GM19438 (cell line): ENCODE measurements around the gene CHST8.
"Not testable (repeated sequence)": the region's sequence is repeated elsewhere in the genome, so short reads cannot be mapped to it uniquely, and the experiment has no call there.

Experiments
- ATAC-seq: cut with Tn5 transposase; IDR thresholded peaks from one replicate; pipeline ENCODE4 v1.9.1; 2021; ENCODE audit warnings: low read depth; ENCODE audit not compliant: unreplicated experiment

The CHST8 gene

DNA sequence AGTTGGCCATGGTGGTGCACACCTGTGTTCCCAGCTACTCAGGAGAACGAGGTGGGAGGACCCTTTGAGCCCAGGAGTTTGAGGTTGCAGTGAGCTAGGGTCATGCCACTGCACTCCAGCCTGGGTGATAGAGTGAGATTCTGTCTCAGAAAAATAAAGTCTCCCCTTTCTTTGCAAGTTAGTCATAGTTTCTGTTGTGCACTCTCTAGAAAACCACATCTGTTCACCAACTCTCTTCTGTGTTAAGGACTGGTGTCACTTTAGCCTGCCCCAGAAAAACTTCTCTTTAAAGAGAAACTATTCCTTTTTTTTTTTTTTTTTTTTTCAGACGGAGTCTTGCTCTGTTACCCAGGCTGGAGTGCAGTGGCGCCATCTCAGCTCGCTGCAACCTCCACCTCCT, 4.9 kb upstream of the CHST8 start:
- no peak for ATAC-seq

GRCh38 chr19:33618363-33618762, 3.4 kb upstream of the CHST8 start:
- not testable (repeated sequence) for ATAC-seq

GRCh38 chr19:33618884-33619283, 2.9 kb upstream of the CHST8 start:
- ATAC-seq, result no peak

- ATAC-seq, result no peak
These were observed 1.1 kb upstream of the CHST8 start for GRCh38 chr19:33620611-33621010.

DNA sequence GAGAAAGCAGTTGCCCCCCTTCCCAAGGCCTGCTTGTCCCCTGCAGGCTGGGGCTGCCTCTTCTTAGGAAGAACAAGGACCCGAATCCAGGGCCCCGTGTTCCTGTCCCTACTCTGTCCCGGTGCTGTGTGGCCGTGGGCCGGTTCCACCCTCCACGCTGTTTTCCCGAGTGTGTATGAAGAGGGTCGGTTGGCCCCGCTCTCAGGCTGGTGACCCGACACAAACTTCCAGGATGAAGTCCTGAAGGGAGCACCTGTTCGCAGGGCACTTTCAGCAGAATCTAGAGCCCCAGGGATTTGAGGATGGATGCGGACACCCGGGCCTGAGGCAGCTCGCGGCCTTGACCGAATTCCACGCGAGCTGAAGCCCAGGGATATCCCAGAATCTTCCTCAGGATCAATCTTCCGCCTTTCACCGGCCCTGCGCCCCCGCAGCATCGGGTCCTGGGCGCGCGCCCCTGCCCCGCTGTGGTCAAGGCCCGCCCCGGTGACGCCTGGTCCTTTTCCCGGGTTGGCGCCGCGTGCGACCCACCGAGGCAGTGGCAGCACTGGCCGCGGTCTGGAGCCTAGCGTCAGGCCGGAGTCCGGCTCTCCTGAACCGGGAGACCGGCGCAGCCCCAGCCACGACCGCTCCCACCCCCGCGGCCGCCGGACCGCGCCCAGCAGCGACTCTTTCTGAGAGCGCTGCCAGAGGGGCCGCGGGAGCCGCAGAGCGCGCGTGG, 528 bp upstream of the CHST8 start:
- ATAC-seq, result no peak

DNA sequence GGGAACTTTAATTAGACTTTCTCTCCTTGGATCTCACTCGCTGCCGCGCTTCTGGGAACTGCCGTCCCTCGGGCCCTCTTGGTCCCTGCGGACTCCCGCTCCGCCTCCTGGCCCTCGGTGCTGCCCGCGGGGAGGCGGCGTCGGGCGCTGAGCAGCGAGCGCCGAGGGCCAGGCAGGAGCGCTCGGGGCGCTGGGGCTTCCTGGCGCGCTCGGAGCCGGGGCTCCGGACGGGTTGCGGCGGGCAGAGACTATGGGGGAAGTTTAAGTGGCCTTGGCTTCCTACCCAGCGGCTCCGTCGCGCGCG, 704 bp downstream of the CHST8 start:
- ATAC-seq, result no peak

DNA sequence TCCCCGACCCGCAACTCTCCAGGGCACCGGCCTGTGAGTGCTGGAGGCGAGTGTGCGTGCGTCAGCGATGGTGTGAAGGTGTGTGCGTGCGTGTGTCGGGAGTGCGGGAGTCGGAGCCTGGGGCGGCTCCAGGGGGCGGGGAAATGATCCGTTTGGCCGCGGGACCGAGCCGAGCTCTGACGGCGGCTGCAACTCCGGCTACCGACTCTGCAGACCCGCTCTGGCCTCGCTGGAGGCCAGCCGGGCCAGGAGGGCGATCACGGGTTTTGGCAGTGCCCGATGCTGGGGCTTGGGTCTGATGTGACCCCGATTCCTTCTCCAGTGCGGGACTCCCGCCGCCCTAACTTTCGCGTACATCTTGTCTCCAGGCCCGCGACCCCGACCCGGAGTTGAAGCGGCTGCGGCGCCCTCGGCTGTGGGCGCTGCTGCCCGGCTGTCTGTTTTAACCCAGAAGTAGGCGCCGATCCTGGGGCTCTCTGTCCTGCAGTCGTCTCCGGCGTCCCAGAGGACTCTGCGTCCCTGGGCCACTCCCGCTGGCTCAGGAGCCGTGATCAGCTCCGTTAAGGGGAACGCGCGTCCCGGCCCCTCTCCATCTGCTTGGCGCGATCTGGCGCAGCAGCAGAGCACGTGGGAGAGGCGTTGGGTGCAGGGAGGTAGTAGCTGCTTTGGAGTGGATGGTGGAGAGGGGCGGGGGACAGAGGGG, 1.2 kb downstream of the CHST8 start:
- no peak for ATAC-seq

GRCh38 chr19:33624586-33624985, 2.8 kb downstream of the CHST8 start:
- ATAC-seq, result no peak

DNA sequence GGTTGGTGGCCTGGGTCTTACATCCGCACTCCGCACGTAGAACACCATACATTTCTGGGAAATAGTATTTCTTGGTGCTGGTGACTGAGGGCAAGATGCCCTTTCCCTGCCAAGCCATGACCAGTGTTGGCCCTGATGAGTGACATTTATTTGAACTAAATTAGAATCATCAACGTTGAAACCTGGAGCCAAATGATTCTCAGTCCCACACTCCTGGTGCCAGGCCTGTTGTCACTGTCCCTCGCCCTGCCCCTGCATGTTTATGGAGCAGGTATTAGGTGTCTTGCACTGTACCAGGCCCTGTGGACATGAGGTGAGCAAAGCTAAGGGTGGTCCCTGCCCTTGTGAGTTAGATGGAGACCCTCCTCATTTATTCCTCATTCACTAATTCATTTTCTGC, 5.8 kb downstream of the CHST8 start:
- no peak for ATAC-seq

DNA sequence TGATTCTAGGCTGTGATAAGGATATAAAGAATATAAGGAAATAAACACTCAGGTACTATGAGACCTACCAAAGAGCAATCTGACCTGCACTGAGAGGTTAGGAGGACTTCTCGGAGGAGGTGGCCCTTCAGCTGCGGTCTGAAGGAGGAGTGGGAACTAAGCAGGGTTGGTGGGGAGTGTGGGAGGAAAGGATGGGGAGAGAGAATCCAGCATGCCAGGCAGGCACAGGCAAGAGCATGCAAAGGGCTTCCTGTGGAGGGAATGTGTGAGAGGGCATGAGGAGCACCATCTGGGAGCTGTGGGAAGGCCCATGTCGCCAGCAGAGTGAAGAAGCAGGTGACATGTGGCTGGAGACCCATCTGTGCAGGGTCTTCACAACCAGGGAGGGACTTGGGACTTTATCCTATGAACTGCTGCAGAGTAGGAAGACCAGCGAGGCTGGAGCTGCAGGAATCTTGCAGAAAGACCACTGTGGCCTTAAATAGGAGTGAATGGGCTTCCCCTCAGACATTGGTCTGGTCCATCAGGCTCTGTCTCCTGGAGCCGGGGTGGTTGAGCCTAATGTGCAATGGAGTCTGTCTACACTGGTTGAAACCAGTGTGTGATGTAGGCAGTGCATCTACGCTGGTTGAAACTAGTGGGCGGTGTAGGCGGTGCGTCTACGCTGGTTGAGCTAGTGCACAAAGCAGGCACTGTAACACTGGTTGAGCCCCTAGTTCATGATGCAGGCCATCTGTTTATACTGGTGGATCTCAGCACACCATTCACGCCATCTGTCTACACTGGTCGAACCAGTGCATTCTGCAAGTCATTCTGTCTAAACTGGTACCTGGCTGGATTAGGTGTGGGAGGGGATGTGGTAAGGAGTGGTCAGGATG, 6.4 kb downstream of the CHST8 start:
- no peak for ATAC-seq

- ATAC-seq, result no peak
These were observed 7.4 kb downstream of the CHST8 start for GRCh38 chr19:33628921-33629825.

GRCh38 chr19:33629826-33630375, 8.1 kb downstream of the CHST8 start:
- no peak for ATAC-seq

DNA sequence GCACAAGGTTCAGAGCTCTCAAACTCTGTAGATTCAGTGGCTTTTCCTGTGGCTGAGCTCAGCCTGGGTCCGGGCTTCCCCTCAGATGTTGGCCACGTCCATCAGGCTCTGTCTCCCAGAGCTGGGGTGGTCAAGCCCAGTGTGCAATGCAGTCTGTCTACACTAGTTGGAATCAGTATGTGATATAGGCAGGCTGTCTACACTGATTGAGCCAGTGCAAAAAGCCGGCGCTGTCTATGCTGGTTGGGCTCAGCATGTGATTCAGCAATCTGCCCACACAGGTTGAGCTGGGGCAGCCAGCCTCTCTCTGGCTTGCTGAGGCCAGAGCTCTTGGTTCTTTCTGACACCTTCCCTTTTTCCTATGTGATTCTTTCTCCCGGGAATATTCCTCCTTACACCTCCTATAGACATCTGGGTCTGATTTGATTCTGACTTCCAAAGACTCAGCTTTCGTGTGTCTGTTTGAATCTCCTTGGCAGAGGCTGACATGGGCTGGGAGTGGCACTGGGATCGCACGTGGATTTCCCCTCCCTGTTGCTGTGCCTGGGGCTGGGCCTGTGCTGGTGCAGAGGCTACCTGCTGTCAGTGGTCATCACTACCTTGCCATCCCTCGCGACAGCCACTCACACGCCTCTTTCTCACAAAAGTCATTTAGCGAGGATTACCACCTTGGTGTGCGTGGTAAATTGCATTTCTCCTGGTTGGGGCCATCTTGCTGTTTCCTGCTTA, 9.3 kb downstream of the CHST8 start:
- no peak for ATAC-seq

DNA sequence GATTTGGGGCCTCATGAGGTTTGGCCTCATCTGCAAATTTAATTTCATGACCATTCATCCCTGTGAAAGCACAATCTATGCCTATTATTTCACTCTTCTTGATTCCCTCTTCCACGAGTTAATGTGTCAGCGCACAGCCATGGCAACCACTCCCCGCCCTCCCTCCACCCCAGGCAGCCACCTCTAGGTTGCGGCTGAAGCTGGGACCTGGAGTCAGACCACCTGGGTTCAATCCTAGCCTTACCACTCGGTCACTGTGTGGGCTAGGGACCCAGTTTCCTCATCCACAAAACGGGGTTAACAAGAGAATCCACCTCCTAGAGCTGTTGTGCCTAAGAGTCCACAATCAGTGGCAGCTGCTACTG, 9.8 kb downstream of the CHST8 start:
- no peak for ATAC-seq

- no peak for ATAC-seq
These were observed 12.8 kb downstream of the CHST8 start for GRCh38 chr19:33634361-33635091.

GRCh38 chr19:33638167-33639034, 16.6 kb downstream of the CHST8 start:
- ATAC-seq, result no peak

DNA sequence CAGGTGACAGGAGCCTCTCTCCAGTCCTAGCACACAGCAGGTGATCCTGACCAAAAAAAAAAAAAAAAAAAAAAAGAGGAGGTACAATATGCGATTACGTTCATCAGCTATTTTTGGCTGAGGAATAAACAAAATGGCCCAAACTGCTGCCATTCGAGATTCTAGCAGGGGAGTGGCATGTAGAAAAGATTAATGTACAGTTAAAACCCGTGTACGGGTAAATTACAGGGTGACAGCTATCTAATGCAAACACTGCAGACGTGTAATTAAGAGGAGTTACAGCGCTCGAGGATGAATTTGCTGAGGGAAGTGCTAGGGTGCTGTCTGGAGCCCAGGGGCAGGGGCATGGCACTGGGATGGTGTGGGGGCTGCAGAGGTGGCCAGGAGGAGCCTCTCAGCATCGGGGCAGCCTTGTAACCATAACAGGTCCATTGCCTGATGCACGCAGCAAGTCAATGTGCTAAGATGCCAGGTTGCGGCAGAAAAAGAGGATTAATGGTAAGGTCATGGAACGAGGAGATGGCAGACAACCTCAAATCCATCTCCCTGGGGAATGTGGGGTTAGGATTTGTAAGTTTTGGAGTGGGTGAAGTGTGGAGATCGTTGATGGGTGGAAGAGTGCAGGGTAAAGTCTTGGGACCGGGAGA, 17.4 kb downstream of the CHST8 start:
- ATAC-seq, result no peak

DNA sequence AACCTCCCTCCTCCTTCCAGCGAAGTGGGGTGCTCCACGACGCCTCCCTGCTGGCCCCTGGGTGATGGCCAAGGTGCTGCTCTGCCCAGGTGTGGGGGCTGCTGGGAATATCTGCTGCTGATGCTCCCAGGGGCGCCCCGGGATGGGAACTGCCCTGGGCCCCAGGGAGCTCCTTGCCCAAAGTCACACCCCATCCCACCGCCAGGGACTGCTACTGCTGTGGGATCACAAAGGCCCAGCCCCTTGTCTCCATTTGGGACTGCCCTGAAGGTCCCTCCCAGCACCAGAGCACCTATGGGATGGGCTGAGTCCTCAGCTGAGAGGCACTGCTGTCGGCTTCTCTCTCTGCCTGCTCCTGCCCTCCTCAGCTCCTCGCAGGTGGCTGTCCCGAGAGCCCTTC, 19.0 kb downstream of the CHST8 start:
- ATAC-seq, result no peak
